HG02763 (cell line): ENCODE data around the gene PML.

Experiments
- ATAC-seq: cut with Tn5 transposase; IDR thresholded peaks from one replicate; pipeline ENCODE4 v1.9.1; 2021; ENCODE audit warnings: mild to moderate bottlenecking, moderate library complexity; ENCODE audit not compliant: unreplicated experiment

Gene PML

GRCh38 chr15:73985101-73985873, 9.2 kb upstream of the PML start:
- no peak for ATAC-seq

DNA sequence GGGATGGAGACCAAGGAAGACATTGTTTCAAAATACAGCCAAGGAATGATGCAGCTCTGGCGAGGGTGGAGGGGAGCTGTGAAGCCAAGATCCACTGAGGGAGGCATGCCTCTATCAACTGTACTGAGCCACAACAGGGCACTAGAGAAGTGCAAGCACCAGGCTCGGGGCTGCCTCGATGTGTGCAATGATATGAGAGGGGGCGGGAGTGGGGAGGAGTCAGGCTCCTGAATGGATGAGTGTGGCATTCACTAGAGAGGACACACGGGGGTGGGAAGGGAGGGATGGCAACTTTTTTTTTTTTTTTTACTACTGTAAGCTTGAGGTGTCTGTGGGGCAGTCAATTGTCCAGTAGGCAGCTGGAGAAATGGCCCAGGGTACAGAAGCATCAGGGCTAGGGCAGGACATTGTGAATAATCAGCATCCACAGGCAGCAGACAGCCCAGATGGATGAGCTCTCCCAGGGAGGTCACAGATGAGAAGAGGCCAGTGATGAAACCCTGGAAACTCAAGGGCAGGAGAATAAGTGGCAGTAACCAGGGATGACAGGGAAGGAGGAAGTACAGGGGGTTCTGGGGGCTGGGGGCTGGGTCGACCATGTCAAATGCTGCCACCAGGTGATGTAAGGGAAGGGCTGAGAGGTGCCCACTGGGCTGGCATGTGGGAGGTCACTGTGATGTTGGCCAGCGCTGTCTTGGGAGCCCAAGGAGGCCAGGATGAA, 8.3 kb upstream of the PML start:
- no peak for ATAC-seq

DNA sequence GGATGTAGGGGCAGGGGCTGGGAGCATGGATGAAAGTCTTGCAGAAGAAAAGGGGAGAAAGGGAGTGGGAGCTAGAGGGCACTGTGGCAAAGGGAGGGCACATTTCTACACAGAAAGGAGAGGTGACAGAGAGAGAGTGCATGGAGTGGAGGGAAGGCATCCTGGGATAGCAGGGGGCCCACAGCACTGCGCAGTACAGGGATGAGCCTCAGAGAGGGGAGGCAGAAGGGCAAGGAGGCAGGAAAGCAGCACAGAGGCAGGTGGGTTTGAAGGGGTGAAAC, 7.8 kb upstream of the PML start:
- ATAC-seq = no peak

GRCh38 chr15:73987250-73987649, 7.3 kb upstream of the PML start:
- ATAC-seq = no peak

DNA sequence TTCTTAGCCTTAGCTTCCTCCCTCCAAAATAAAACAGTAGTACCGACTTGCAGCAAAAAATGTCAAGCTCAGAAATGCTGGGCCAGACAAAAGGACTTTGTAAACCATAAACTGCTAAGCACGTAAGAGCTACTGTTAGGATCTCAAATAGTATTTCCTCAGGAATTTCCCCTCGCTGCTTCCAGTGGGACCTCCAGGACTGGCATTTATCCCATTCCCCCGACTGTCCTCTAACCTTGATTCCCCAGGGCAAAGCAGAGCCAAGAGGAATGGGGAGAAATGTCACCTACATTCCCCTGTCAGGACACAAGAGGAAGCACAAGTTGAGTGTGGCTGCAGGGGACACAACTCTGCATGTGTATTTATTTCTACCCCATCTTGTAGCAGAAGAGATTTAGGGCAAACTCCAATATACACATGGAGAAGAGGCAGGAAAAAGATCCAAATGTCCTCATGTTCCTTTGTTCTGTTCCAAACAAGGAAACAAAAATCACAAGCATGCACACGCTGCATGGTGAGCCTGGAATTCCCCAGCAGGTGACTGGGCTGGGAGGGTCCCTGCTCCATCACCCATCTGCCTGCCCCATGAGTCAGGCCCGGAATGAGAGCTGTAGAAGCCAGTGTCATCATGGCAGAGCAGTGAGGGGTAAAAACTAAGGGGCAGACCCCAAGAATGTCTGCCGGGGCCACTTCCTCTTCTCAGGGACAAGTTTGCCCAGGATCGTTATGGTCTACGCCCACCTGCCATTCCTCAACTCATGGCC, 6.7 kb upstream of the PML start:
- no peak for ATAC-seq

GRCh38 chr15:73988445-73988969, 6.0 kb upstream of the PML start:
- no peak for ATAC-seq

- no peak for ATAC-seq
Observed at GRCh38 chr15:73989001-73989798, 5.3 kb upstream of the PML start.

GRCh38 chr15:73990250-73991005, 4.1 kb upstream of the PML start:
- ATAC-seq = no peak

GRCh38 chr15:73991260-73991659, 3.3 kb upstream of the PML start:
- ATAC-seq = no peak

GRCh38 chr15:73991726-73992593, 2.6 kb upstream of the PML start, which contains the start of gene STOML1:
TSS of gene STOML1 (minus strand) at chr15:73992295. CDS start at chr15:73992223, 72 bp downstream.
- ATAC-seq = peak; percentile 64

GRCh38 chr15:73992594-73992898, 2.0 kb upstream of the PML start:
- no peak for ATAC-seq

GRCh38 chr15:73993211-73993994, 1.1 kb upstream of the PML start:
- no peak for ATAC-seq

DNA sequence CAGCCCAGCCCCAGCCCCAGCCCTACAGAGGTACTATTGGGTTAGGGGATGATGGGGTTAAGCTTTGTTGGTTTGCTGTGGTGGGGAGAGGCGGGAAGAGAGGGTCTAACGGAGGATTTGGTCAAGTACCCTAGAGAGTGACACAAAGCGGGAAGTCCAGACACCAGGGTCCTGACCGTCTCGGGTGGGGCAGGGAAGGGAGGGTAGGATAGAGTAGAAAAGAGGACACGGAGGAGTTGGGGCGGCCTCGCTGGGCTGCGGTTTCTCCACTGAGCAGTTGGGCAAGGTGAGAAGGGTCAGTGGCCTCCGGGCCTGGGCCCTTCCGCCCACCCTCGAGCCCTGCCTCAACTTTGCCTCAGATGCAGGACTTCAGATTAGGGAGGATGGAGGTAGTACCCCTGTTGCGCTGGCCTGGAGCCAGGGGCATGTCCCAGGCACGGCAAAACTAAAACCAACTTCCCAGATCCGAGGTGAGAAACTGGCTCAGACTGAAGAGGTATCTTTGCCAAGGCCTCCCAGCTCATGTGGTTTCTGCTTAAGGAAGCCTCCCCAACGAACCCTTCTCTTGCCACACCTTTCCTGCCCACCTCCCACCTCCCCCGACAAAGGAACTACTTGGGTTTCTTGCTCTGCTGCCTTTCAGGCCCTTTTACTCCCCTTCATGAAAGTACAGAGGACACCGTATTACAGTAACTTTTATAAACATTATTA, 551 bp downstream of the PML start:
- no peak for ATAC-seq

DNA sequence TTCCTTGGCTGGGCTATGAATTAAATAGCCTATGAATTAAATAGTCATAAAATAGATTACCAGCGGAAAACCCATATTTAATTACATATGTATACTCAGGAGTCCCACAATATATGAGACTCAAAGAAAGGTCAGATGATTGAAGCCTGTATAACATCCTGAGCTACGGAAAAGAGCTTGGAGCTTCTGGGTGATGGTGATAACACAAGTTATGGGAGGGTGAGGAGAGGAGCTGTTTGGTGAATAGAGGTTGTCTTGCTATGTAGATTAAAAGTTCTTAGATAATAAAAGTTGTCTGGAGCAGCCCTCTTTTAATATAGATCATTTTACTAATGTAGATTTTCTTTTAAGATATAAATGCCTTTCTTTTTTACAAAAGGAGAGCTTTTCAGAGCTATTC, 1.8 kb downstream of the PML start:
- ATAC-seq = no peak

DNA sequence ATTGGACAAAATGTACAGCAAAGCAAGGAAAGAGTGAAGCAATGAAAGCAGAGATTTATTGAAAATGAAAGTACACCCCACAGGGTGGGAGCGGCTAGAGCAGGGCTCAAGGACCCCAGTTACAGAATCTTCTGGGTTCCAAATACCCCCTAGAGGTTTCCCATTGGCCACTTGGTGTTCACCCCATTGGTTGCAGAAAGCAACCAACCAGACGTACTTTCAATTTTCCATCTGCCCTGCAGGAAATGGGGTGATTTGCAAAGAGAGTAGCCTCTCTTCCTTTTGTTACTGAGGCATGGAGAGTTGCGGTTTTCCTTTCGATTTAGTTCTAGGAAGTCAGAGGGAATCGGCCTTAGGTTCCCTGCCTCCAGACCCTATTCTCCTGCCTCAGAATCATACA, 2.4 kb downstream of the PML start:
- ATAC-seq = no peak

DNA sequence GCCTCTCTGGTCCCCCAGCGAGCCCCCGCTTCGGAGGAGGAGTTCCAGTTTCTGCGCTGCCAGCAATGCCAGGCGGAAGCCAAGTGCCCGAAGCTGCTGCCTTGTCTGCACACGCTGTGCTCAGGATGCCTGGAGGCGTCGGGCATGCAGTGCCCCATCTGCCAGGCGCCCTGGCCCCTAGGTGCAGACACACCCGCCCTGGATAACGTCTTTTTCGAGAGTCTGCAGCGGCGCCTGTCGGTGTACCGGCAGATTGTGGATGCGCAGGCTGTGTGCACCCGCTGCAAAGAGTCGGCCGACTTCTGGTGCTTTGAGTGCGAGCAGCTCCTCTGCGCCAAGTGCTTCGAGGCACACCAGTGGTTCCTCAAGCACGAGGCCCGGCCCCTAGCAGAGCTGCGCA, 3.5 kb downstream of the PML start:
- no peak for ATAC-seq

DNA sequence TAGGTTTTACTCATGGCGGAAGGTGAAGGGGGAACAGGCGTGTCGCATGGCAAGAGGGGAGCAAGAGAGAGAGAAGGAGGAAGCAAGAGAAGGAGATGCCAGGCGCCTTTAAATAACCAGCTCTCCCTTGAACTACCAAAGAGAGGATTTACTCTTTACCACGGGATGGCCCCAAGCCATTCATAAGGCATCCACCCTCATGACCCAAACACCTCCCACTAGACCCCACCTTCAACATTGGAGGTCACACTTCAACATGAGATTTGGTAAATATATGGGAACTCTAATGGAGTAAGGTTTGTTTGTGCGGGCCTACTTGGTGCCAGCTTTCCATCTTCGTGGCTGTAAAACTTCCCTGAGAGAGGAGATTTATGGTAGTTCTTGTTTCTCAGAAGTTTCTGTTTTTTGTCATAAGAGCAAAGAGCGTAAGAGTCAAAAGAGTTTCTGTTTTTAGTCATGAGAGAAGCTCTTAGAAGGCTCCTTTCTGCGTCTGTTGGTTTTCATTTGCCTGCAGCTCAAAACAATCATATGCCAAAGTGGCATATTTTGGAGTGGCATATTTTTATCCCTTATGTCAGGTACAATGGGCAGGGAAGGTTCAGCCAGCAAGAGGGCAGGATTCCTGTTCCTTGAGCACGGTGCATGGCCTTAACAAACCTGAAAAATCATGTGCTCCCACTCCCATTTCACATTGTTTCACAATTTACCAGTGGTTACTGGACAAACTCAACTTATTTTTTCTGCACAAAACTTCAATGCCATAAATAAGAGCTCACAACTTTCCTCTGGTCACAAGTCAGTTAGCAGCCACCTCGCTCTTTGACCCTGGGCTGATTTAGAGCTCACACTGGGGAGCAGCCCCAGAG, 12.5 kb downstream of the PML start:
- no peak for ATAC-seq
